AG04449 (cell line): ENCODE results near the gene SMC1A.

Experiments used
- CTCF ChIA-PET: fragments of 350-600 bp; formaldehyde crosslinking; extraction: SDS; loops from one replicate; lab custom pipeline; 2021; ENCODE audit warnings: antibody characterized with exemption; lab: Yijun Ruan, JAX
- POLR2A ChIA-PET: fragments of 400-600, 350-600 bp; formaldehyde crosslinking; extraction: SDS; loops from one replicate; lab custom pipeline; 2020; ENCODE audit warnings: antibody characterized with exemption, inconsistent platforms; lab: Yijun Ruan, JAX
- DNase-seq: peaks from one replicate; pipeline ENCODE4 v3.0.0-alpha.2; 2010; ENCODE audit warnings: low read depth, low spot score
- H3K4me3 ChIP-seq: 2 replicates; pipeline ENCODE4 v1.5.1; 2011; ENCODE audit warnings: low read depth, mild to moderate bottlenecking, control low read depth, low read length
- TF ChIP-seq, protein P1 (sequence below): IDR thresholded peaks from one replicate; pipeline ENCODE4 v1.5.1; 2011; ENCODE audit warnings: mild to moderate bottlenecking, moderate library complexity, low read length, control low read depth, inconsistent platforms; ENCODE audit not compliant: insufficient read depth; ENCODE audit errors: missing control alignments

SMC1A gene

DNA sequence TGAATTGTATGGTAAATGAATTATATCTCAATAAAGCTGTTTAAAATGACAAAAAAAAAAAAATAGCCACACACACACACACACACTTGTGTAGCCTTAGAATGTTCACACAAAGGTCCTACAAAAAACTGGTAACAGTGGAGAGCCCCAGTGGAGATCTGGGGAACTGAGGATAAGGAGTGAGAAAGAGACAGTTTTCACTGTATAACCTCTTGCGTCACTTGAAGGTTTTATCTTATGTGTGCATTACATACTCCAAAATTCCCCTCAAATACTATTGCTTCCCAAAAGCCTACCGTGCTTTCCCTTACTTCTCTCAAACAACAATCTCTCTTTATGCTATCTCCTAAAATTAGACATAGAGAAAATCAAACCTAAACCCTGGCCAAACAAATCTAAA is 67.8 kb downstream of the SMC1A start:
- no peak overlapping the region for H3K4me3 ChIP-seq
- no peak for DNase-seq
- ChIA-PET CTCF (no interaction called here), POLR2A (no interaction called here)
- TF ChIP-seq, protein P1, sequence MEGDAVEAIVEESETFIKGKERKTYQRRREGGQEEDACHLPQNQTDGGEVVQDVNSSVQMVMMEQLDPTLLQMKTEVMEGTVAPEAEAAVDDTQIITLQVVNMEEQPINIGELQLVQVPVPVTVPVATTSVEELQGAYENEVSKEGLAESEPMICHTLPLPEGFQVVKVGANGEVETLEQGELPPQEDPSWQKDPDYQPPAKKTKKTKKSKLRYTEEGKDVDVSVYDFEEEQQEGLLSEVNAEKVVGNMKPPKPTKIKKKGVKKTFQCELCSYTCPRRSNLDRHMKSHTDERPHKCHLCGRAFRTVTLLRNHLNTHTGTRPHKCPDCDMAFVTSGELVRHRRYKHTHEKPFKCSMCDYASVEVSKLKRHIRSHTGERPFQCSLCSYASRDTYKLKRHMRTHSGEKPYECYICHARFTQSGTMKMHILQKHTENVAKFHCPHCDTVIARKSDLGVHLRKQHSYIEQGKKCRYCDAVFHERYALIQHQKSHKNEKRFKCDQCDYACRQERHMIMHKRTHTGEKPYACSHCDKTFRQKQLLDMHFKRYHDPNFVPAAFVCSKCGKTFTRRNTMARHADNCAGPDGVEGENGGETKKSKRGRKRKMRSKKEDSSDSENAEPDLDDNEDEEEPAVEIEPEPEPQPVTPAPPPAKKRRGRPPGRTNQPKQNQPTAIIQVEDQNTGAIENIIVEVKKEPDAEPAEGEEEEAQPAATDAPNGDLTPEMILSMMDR, result no peak

DNA sequence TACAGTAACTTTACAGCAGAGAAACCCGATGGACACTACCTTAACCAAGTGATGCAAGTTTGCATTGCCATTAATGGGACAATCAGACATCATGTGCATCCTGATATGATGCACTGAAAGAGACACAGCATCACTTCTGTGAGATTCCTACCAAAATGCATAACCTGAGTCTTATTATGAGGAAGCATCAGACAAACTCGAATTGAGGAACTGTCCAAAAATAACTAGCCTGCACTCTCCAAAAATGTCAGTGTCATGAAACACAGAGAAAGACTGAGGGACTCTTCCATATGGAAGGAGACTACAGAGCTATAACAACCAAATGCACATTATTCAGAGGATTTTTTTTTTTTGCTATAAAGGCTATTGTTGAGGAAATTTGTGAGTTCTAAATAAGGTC is 74.5 kb downstream of the SMC1A start:
- CTCF ChIA-PET, result interaction anchor here (0.6 to 1.7 kb wide), 2 partner anchors 13 to 31 kb away, joined by 3 to 8 read pairs; no protein-coding TSS in a partner anchor
- POLR2A ChIA-PET, result no interaction called here
- TF ChIP-seq, protein P1, result no peak
- DNase-seq, result no peak
- no peak overlapping the region for H3K4me3 ChIP-seq

DNA sequence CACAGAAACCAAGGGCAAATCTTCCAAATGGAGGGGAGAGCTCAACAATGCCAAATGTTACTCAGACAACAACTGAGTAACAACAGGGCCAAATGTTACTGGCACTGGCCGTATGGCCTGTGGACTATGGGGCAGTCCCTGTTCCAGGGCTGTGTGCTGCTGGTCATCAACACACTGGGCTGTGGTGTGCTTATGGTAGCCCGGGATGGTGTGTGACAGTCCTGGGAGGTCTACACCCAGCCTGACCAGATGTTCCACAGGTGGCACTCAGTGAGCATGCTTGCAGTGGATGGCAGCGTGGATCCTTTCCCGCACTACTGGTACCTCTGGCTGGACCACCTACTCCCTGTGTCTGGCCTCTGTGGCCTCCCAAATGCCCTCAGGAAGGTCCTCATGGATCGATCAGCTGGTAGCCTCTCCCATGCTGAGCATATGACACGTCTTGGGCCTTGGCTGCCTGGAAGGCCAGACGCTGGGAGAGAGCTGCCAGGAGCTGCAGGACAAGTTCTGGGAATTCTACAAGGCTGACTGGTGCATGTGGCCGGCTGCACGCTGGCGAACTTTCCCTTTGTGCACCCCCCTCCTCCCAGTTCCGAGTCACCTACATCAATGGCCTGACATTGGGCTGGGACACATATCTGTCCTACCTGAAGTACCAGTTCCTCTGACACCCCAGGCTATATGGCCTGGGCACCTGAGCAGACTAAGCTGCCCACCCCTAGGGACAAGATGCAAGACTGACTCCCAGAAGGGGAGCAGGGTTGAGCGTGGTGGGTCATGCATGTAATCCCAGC is 81.4 kb downstream of the SMC1A start:
- no peak overlapping the region for H3K4me3 ChIP-seq
- TF ChIP-seq, protein P1, result no peak
- POLR2A ChIA-PET, result no interaction called here
- CTCF ChIA-PET, result interaction anchor here (1.0 to 1.4 kb wide), 3 partner anchors 10 to 141 kb away, joined by 3 to 8 read pairs (median 5); no protein-coding TSS in a partner anchor
- no peak for DNase-seq

DNA sequence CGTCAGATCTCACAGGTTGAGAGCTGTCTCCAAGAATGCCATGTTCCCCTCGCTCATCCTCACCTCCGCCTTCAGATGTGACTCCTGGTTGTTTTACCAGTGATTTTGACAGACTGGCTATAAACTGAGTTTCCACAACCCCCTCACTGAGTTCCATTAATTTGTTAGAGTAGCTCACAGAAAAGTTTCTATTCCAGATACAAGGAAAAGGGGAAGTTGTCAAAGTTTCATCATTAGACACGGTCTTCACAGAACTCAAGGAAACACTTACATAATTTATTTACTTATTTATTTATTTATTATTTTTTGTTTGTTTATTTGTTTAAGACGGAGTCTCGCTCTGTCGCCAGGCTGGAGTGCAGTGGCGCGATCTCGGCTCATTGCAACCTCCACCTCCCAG is 85.4 kb downstream of the SMC1A start:
- POLR2A ChIA-PET, result no interaction called here
- DNase-seq, result no peak
- H3K4me3 ChIP-seq, result no peak overlapping the region
- TF ChIP-seq, protein P1, result no peak
- CTCF ChIA-PET, result interaction anchor here (1.1 to 1.2 kb wide), 2 partner anchors 24 to 145 kb away, joined by 3 to 4 read pairs; no protein-coding TSS in a partner anchor

DNA sequence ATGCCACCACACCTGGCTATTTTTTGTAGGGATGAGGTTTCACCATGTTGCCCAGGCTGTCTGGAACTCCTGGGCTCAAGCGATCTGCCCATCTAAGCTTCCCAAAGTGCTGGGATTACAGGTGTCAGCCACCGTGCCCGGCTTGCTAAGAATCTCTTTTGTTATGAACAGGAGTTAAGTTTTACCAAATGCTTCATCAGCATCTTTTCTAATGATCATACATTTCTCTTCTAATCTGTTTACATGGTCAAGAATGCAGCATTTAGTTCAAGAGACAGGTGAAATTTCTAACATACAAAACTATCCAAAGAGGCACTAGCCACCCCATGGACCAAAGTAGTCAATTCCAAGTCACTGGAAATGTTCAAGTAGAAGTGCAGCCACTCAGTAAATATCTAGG is 88.6 kb downstream of the SMC1A start:
- POLR2A ChIA-PET, result no interaction called here
- no peak overlapping the region for H3K4me3 ChIP-seq
- no peak for DNase-seq
- CTCF ChIA-PET, result interaction anchor here (1.1 to 10.3 kb wide), 3 partner anchors 14 to 47 kb away, joined by 3 to 86 read pairs (median 85); no protein-coding TSS in a partner anchor
- TF ChIP-seq, protein P1, result no peak

DNA sequence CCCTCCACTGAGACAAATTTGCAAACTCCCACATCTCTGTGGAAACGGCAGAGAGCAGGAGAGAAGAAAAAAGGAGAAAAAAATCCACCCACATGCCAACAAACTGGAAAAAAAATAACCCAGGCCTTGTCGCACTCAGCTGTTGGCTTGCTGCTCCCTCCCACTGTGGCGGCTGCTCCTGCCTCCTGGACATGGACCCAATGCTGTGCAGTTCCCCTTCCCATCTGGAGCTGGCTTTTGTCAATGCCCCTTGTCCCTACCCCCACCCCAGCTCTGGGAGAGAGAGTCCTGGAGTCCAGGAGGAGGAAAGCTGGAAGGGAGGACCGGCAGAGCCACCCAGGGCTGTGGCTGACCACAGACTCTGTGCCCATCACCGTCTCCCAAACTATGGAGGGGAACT is 90.2 kb downstream of the SMC1A start:
- CTCF ChIA-PET, result interaction anchor here (0.9 to 10.3 kb wide), 8 partner anchors 8 to 150 kb away, joined by 3 to 86 read pairs (median 10); no protein-coding TSS in a partner anchor
- no peak overlapping the region for H3K4me3 ChIP-seq
- DNase-seq, result no peak
- TF ChIP-seq, protein P1, result no peak
- POLR2A ChIA-PET, result no interaction called here
